AG04449 (cell line): ENCODE data around the gene IRAK4.

Source experiments
- CTCF ChIA-PET: fragments of 350-600 bp; formaldehyde crosslinking; extraction: SDS; loops from one replicate; lab custom pipeline; 2021; ENCODE audit warnings: antibody characterized with exemption; lab: Yijun Ruan, JAX
- POLR2A ChIA-PET: fragments of 400-600, 350-600 bp; formaldehyde crosslinking; extraction: SDS; loops from one replicate; lab custom pipeline; 2020; ENCODE audit warnings: antibody characterized with exemption, inconsistent platforms; lab: Yijun Ruan, JAX
- DNase-seq: peaks from one replicate; pipeline ENCODE4 v3.0.0-alpha.2; 2010; ENCODE audit warnings: low read depth, low spot score
- H3K4me3 ChIP-seq: 2 replicates; pipeline ENCODE4 v1.5.1; 2011; ENCODE audit warnings: low read depth, mild to moderate bottlenecking, control low read depth, low read length
- TF ChIP-seq, protein P1 (sequence below): IDR thresholded peaks from one replicate; pipeline ENCODE4 v1.5.1; 2011; ENCODE audit warnings: mild to moderate bottlenecking, moderate library complexity, low read length, control low read depth, inconsistent platforms; ENCODE audit not compliant: insufficient read depth; ENCODE audit errors: missing control alignments

Gene IRAK4

DNA sequence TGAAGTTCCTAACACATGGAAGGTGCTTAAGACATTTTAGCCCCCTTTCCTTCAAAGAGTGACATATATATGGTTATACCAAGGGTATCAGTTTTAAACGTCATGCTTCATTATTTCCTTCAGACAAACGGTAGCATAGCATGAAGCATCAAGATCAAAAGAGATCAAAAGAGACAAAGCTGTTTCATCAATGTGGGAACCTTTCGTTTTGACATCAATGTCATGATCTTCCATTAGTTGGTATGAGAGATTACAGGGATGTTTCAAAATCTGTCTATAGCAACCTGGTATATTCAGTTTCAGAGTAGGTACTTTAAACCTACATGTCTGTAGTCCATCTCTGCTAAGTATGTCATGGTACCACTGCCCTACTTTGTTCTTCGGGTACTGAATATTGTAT is 28.5 kb upstream of the IRAK4 start:
- H3K4me3 ChIP-seq = no peak overlapping the region
- TF ChIP-seq, protein P1, sequence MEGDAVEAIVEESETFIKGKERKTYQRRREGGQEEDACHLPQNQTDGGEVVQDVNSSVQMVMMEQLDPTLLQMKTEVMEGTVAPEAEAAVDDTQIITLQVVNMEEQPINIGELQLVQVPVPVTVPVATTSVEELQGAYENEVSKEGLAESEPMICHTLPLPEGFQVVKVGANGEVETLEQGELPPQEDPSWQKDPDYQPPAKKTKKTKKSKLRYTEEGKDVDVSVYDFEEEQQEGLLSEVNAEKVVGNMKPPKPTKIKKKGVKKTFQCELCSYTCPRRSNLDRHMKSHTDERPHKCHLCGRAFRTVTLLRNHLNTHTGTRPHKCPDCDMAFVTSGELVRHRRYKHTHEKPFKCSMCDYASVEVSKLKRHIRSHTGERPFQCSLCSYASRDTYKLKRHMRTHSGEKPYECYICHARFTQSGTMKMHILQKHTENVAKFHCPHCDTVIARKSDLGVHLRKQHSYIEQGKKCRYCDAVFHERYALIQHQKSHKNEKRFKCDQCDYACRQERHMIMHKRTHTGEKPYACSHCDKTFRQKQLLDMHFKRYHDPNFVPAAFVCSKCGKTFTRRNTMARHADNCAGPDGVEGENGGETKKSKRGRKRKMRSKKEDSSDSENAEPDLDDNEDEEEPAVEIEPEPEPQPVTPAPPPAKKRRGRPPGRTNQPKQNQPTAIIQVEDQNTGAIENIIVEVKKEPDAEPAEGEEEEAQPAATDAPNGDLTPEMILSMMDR = no peak
- ChIA-PET CTCF (no interaction called here), POLR2A (no interaction called here)
- no peak for DNase-seq

DNA sequence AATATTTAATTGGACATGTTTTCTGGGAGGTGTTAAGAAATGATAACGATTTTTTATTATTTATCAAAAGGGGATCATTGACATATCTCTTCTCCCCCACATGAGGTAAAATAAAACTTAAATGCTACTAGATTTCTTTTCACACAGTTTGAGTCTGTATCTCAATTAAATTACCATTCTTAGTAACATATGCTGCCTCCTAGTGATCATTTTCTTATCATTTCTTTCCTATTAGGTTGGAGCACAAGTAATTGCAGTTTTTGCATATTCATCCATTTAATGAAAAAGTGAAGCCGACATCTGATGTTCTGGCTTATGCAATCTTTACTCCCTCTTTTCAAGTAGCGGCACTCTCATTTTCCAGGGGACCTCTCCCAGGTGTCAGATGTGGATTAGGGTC is 25.1 kb upstream of the IRAK4 start:
- CTCF ChIA-PET = no interaction called here
- POLR2A ChIA-PET = no interaction called here
- TF ChIP-seq, protein P1 = no peak
- no peak overlapping the region for H3K4me3 ChIP-seq
- no peak for DNase-seq

GRCh38 chr12:43736927-43737440 is 21.8 kb upstream of the IRAK4 start:
- TF ChIP-seq, protein P1 = no peak
- ChIA-PET CTCF (interaction anchor here (0.7 to 1.0 kb wide), 2 partner anchors 11 to 23 kb away, joined by 3 to 4 read pairs; no protein-coding TSS in a partner anchor), POLR2A (no interaction called here)
- no peak overlapping the region for H3K4me3 ChIP-seq
- no peak for DNase-seq

DNA sequence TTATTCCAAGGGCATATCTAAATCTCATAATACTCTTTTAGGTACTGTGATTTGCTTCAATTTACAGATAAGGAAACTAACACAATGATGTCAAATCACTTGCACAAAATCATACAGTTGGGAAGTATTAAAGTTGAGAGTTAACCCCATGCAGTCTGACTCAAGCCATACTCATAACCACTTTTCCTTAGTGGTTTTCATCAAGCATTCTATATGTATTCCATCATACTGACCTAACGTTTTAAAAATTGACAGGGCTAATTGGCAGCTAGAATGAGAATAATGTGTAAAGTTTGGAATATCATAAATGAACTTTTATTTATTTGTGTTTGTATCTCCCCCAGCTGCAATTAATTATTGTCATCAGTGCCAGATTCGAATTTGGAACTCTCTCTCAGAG is 21.1 kb upstream of the IRAK4 start:
- no peak for DNase-seq
- TF ChIP-seq, protein P1 = no peak
- H3K4me3 ChIP-seq = no peak overlapping the region
- CTCF ChIA-PET = no interaction called here
- POLR2A ChIA-PET = no interaction called here

GRCh38 chr12:43740511-43741100 is 18.1 kb upstream of the IRAK4 start:
- TF ChIP-seq, protein P1 = no peak
- CTCF ChIA-PET = interaction anchor here (1.4 to 2.9 kb wide), 2 partner anchors 9 to 18 kb away, joined by 5 to 12 read pairs; partner anchors contain the start of genes IRAK4 and PUS7L
- POLR2A ChIA-PET = no interaction called here
- no peak for DNase-seq
- H3K4me3 ChIP-seq = no peak overlapping the region

DNA sequence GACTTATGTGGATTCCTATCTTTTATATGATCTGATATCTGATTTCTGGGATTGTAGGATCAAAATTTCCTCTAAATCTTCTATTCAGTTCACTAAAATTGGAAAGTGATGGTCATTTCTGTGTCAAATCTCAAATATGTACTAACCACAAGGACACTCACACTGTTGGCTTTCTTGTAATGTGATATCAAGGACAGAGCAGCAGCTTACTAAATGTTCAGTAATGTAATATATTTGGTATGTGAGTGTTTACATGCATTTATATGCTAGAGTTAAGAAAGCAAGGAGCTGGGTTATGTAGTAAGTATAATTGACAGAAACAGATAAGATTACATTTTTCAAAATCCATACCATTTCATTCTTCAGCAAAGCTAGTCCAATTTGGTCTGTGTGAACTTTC is 16.6 kb upstream of the IRAK4 start:
- ChIA-PET CTCF (interaction anchor here (0.9 to 2.9 kb wide), 4 partner anchors 9 to 140 kb away, joined by 3 to 12 read pairs (median 4); partner anchors contain the start of genes IRAK4 and PUS7L), POLR2A (interaction anchor here (0.6 to 0.9 kb wide), 2 partner anchors 27 to 64 kb away, joined by 3 to 6 read pairs; partner anchors contain the start of gene TWF1)
- TF ChIP-seq, protein P1 = no peak
- DNase-seq = peak; percentile 79
- no peak overlapping the region for H3K4me3 ChIP-seq
